DND-41 (cell line): ENCODE measurements around the gene NPHP4.

Experiments used
- CTCF ChIP-seq: IDR thresholded peaks from 2 replicates; pipeline ENCODE4 v1.5.1; 2012; ENCODE audit warnings: borderline replicate concordance, low read length, moderate library complexity, mild to moderate bottlenecking; ENCODE audit not compliant: poor library complexity, severe bottlenecking; ENCODE audit errors: extremely low read depth
- EZH2 ChIP-seq: IDR thresholded peaks from 3 replicates; pipeline ENCODE4 v1.6.1; 2012; ENCODE audit warnings: borderline replicate concordance, low read depth, mild to moderate bottlenecking, moderate library complexity, low read length, inconsistent platforms; ENCODE audit not compliant: severe bottlenecking

GRCh38 chr1:6007318-6008083 is 15.3 kb upstream of the NPHP4 start:
- TF ChIP-seq CTCF (no peak), EZH2 (no peak)
